Heart right ventricle (tissue), 16 donors: Measurements from ENCODE around the gene MRPL12. TPM values are rescaled to one million over a fixed set of nuclear protein-coding genes. Genes with fewer than 3 reads are reported as not detected.
A peak's percentile ranks its signal among the peaks of the same experiment; 100 is the strongest.

ENCODE experiments used
- ATAC-seq, 8 donors: fragments of 200-7000 bp; cut with Tn5 transposase; one replicate each; pipeline ENCODE4 v1.9.1; 2020; ENCODE audit warnings: mild to moderate bottlenecking in 8 of 8, moderate library complexity in 8 of 8, moderate number of reproducible peaks in 1 of 8
- DNase-seq, 2 donors: peaks; one replicate each; pipeline ENCODE4 v3.0.0-alpha.2; 2020
- H3K27ac ChIP-seq, 10 donors: fragments of 200-600 bp; sonication (generic) in 2 of 10; one replicate each; pipeline versions ENCODE4 v1.5.0 to v1.8.0; 2020 to 2022; ENCODE audit warnings: mild to moderate bottlenecking in 3 of 10
- H3K27me3 ChIP-seq, 7 donors: fragments of 200-600 bp; one replicate each; pipeline ENCODE4 v1.8.0; 2021 to 2022; ENCODE audit warnings: mild to moderate bottlenecking in 2 of 7
- H3K36me3 ChIP-seq, 9 donors: fragments of 200-600 bp; sonication (generic) in 1 of 9; one replicate each; pipeline versions ENCODE4 v1.5.0 to v1.8.0; 2020 to 2022; ENCODE audit warnings: mild to moderate bottlenecking in 2 of 9
- H3K4me1 ChIP-seq, 9 donors: fragments of 200-600 bp; sonication (generic) in 1 of 9; one replicate each; pipeline versions ENCODE4 v1.5.0 to v1.8.0; 2020 to 2022; ENCODE audit warnings: mild to moderate bottlenecking in 4 of 9
- H3K4me3 ChIP-seq, 10 donors: fragments of 200-600 bp; sonication (generic) in 2 of 10; one replicate each; pipeline versions ENCODE4 v1.5.0 to v1.8.0; 2020 to 2022; ENCODE audit warnings: mild to moderate bottlenecking in 7 of 10, moderate library complexity in 2 of 10
- H3K9me3 ChIP-seq, 11 donors: fragments of 200-600 bp in 10 of 11; sonication (generic) in 2 of 11; one replicate each; pipeline versions ENCODE4 v1.5.0 to v1.8.0; 2013 to 2022; ENCODE audit warnings: mild to moderate bottlenecking in 2 of 11, control low read depth in 1 of 11, moderate library complexity in 1 of 11
- WGBS, 2 donors: extraction: QIAGEN DNeasy Blood & Tissue Kit; methylation state at CpG; one replicate each; pipeline ENCODE4 v1.1.7; 2013; ENCODE audit warnings: inconsistent platforms in 1 of 2; 5-methylcytosine and 5-hydroxymethylcytosine counted together
- intact Hi-C, 10 donors: fragments of 100-400 bp; cut with DNase I; formaldehyde crosslinking; loops; one replicate each; pipeline versions ENCODE4 v1.11.1 to v1.14.2; 2022
- polyA plus RNA-seq, 2 donors: library from polyadenylated mRNA; stranded (reverse); fragments of 200-250 nt; gene quantifications; one replicate each; pipeline ENCODE4 v1.2.3, GENCODE V29; 2013
- total RNA-seq, 10 donors: library from RNA; stranded (reverse); fragmentation: NEBNext Ultra II Directional in 3 of 10; extraction: Animal tissue kit (Norgen Biotek cat#: 25700) in 3 of 10; gene quantifications; one replicate each; pipeline versions ENCODE4 v1.2.1 to v1.2.4, GENCODE V29; 2021 to 2023
- TF ChIP-seq, protein P1 (sequence below), 9 donors: fragments of 200-600 bp; sonication (generic) in 2 of 9; IDR thresholded peaks; one replicate each; pipeline versions ENCODE4 v1.5.0 to v1.8.0; 2021 to 2022; ENCODE audit warnings: antibody characterized with exemption in 9 of 9, mild to moderate bottlenecking in 5 of 9, moderate library complexity in 1 of 9
- donor health status: Arrhythmogenic right ventricular cardiomyopathy.
- donor health status: ischemic (EF 13 %, LVEDD 7.1; RV severe dilation, severe dysfunction).
- donor health status: healthy with polysubstance abuse.
- donor health status: DM: no; HTN: yes; CAD: no.
- donor health status: DM: no; HTN: no; CAD: no.
- donor health status: ischemic (EF 25% LVEDD 6.9; RV normal size, moderate dysfunction).
- donor health status: ischemic (EF 25% LVEDD 5.7; RV mildly dilated, moderate dysfunction).
- donor health status: healthy.
- donor health status: DM: yes; HTN: yes; CAD: no.
- donor health status: Ischemic cardiomyopathy.
- donor health status: ischemic (EF 35%, LVEDD 5.7; RV mildly dilated, moderate dysfunction).
- donor health status: nonischemic (EF 11% LVEDD 7.7; RV severe dilation, severe dysfunction).
- donor health status: DM: yes; HTN: yes; CAD: no.
- donor health status: PGD.
- donor health status: ischemic (EF 29% LVEDD 5.4; RV normal size, mild dysfunction).
- donor health status: nonischemic (EF 23%, LVEDD 6.1; RV moderate dilation, normal function).

MRPL12 gene
- total and polyA plus RNA-seq, 12 donors: 105 to 533 (median 135) TPM

DNA sequence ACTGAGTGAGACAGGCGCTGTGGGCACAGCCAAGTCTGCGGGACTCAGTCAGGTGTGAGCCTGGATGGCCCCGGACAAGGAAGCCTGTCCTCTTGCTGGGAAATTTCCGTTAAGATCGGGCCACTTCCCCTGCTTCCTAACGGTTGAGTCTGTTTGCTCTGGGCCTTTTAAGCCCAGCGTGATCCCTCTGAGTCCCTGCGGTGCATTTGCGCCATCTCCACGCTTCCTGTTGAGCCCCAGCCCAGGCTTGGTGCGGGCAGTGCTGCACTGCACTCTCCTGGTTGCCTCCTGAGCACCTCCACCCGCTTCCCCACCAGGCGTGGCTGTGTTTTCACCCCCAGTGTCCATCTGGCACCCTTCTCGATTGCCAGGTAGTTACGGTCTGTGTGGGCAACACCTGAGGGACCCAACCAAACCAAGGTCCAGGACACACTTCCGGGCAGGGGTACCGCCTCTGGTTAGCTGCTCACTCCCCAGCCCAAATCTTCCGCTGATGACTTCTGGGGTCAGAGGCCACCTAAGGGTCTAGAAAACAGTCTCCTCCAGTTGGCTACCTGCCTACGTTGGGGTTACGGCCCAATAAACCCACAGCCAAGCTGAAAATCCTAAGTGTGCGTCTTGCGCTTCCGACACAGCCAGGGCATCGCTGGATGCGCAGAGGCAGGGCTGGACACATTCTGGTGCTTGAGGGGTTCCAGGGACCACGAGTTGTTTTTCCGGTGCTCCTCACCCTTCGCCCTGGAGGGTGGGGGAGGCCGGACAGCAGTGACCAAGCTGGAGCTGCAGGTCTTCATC lies 7.5 kb downstream of the MRPL12 start:
- no peaks in the 10 kb centered on the region for H3K27me3 ChIP-seq
- ATAC-seq (peak in 4 of 8 donors; percentile 2 to 10 (median 9)), DNase-seq (peak in 1 of 2 donors; percentile 22)
- peaks cover 0 to 28% (median 6%) of the 10 kb centered on the region in 9 donors for H3K36me3 ChIP-seq
- 9 to 13% methylated on average over 29 of the region's 29 CpGs for WGBS, 2 donors
- intact Hi-C loops: no loop called here
- H3K4me1 ChIP-seq: peaks cover 7 to 36% (median 31%) of the 10 kb centered on the region in 9 donors
- H3K4me3 ChIP-seq: peak overlapping the region in 7 of 10 donors; percentile 68 to 87 (median 80)
- TF ChIP-seq, protein P1, sequence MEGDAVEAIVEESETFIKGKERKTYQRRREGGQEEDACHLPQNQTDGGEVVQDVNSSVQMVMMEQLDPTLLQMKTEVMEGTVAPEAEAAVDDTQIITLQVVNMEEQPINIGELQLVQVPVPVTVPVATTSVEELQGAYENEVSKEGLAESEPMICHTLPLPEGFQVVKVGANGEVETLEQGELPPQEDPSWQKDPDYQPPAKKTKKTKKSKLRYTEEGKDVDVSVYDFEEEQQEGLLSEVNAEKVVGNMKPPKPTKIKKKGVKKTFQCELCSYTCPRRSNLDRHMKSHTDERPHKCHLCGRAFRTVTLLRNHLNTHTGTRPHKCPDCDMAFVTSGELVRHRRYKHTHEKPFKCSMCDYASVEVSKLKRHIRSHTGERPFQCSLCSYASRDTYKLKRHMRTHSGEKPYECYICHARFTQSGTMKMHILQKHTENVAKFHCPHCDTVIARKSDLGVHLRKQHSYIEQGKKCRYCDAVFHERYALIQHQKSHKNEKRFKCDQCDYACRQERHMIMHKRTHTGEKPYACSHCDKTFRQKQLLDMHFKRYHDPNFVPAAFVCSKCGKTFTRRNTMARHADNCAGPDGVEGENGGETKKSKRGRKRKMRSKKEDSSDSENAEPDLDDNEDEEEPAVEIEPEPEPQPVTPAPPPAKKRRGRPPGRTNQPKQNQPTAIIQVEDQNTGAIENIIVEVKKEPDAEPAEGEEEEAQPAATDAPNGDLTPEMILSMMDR (IDR thresholded peaks at IDR 0.05): no peak
- H3K9me3 ChIP-seq: no peaks in the 10 kb centered on the region
- no peak overlapping the region for H3K27ac ChIP-seq

DNA sequence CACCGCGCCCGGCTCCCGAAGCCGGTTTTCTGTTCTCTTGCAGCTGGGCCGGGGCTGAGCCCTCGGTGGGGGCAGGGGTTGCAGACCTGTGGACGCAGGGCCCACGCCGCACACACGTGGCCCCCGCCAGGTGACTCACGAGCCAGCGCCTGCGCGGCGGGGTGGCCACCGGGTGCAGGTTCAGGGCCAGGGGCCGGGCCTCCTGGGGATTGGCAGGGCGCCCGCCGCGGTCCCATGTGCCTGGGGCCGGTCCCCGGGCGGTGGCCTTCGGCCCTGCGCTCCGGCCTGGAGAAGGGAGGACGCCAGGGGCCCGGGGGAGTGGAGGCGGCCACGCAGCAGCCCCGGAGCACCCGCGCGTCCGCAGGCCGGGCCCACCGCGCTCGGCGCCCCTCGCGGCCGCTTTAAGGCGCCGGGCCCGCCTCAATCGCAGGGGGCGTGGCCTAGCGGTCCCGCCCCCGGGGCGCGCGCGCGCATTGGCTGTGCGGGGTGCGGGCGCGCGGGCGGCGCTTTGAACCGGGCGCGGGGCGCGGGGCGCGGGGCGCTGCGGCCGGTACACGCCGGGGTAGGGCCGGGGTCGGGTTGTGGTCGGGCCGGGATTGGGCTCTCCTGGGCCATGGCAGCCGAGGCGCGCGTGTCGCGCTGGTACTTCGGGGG lies 8.8 kb downstream of the MRPL12 start, which contains the start of gene SLC25A10:
Gene SLC25A10 (plus strand): TSS at position 471 of the 654 bp plus-strand sequence. CDS start 143 bp downstream, at position 614.
- peaks cover 0 to 15% (median 0%) of the 10 kb centered on the region in 9 donors for H3K36me3 ChIP-seq
- peaks cover 7 to 36% (median 31%) of the 10 kb centered on the region in 9 donors for H3K4me1 ChIP-seq
- peak; percentile 58 to 76 for DNase-seq
- peak within 1 kb of the TSS; percentile 24 to 87 (median 80) for H3K4me3 ChIP-seq
- 0 to 1% methylated on average over 62 to 89 of the region's 89 CpGs for WGBS, 2 donors
- ATAC-seq: peak; percentile 56 to 92 (median 75)
- intact Hi-C loops: no loop called here
- TF ChIP-seq, protein P1 (IDR thresholded peaks at IDR 0.05): peak in 1 of 9 donors; percentile 8
- no peaks in the 10 kb centered on the region for H3K9me3 ChIP-seq
- no peaks in the 10 kb centered on the region for H3K27me3 ChIP-seq
- H3K27ac ChIP-seq: peak within 1 kb of the TSS in 7 of 10 donors; percentile 28 to 80 (median 64)

DNA sequence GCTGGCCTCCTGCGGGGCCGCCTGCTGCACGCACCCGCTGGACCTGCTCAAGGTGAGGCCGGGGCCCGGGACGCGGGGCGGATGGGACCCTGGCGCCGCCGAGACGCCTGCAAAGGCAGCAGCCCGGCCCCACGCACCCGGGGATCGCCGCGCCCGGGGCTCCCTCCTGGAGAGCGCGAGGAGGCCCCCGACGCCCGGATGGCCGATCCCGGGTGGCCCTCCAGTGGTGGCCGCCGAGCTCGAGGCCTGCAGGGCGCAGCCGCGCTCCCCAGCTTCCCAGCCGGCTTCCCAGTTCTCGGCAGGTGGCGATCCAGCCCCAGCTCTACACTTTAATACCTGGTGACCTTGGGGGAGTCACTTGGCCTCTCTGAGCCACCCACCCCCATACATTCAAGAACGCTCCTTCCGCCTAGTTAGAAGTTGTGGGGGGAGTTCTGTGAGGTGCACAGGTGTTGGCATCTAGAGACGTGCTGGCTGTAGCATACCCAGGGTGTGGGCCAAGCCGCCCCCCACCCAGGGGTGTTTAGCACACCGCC lies 9.4 kb downstream of the MRPL12 start:
- Histone ChIP-seq H3K36me3 (peaks cover 0 to 9% (median 0%) of the 10 kb centered on the region in 9 donors), H3K4me3 (peak overlapping the region in 9 of 10 donors; percentile 68 to 87 (median 80)), H3K27ac (peak overlapping the region in 5 of 10 donors; percentile 19 to 63 (median 40)), H3K4me1 (peaks cover 7 to 36% (median 31%) of the 10 kb centered on the region in 9 donors), H3K9me3 (no peaks in the 10 kb centered on the region), H3K27me3 (no peaks in the 10 kb centered on the region)
- intact Hi-C loops: no loop called here
- 2% methylated on average over 37 to 41 of the region's 41 CpGs for WGBS, 2 donors
- TF ChIP-seq, protein P1 (IDR thresholded peaks at IDR 0.05): peak in 3 of 9 donors; percentile 20 to 31 (median 22)
- ATAC-seq (peak in 7 of 8 donors; percentile 3 to 29 (median 18)), DNase-seq (peak in 1 of 2 donors; percentile 44)

DNA sequence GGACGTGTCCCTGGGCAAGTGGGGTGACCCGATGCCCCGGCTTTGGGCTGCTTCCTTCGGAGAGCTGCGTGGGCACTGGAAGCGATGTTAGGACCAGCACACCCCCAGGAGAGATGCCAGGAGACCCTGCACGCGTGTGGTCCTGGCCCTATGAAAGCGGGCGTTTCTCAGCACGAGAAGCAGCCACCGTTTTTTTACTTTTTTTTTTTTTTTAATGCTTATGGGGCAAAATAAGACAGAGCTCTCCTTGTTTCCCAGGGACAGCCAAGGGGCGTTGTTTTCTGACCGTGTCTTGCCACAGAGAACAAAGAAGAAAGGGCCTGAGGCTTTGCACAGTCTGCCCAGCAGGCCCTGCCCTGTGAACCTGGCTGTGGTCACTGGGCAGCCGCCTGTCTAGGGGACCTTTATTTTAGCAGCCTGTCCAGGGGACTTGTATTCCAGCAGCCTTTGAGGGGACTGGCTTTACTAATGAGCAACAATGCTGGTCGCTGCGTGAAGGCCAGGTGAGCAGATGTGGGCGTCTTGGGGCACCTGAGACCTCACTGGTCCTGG lies 9.9 kb downstream of the MRPL12 start:
- Histone ChIP-seq H3K27ac (peak overlapping the region in 2 of 10 donors; percentile 19 to 40), H3K9me3 (no peaks in the 10 kb centered on the region), H3K4me3 (peak overlapping the region in 9 of 10 donors; percentile 68 to 87 (median 80)), H3K36me3 (peaks cover 0 to 9% (median 0%) of the 10 kb centered on the region in 9 donors), H3K4me1 (peaks cover 7 to 36% (median 31%) of the 10 kb centered on the region in 9 donors), H3K27me3 (no peaks in the 10 kb centered on the region)
- WGBS, 2 donors: 44 to 45% methylated on average over 18 of the region's 18 CpGs
- DNase-seq (no peak), ATAC-seq (no peak)
- TF ChIP-seq, protein P1 (IDR thresholded peaks at IDR 0.05): no peak
- intact Hi-C loops: no loop called here
